Left kidney (tissue), 2 donors: ENCODE measurements around the gene CNGA1. TPM values are rescaled to one million over a fixed set of nuclear protein-coding genes. Genes with fewer than 3 reads are reported as not detected.
"Not testable (repeated sequence)": the region's sequence is repeated elsewhere in the genome, so short reads cannot be mapped to it uniquely, and the experiment has no call there.

Source experiments
- DNase-seq: peaks from one replicate; pipeline ENCODE4 v3.0.0-alpha.2; 2013
- polyA plus RNA-seq: library from polyadenylated mRNA; unstranded; fragments of 120-200 nt; gene quantifications from one replicate; pipeline ENCODE4 v1.2.1, GENCODE V29; 2013; ENCODE audit not compliant: insufficient read length

Gene CNGA1
- polyA plus RNA-seq, 1 donor = 4.7 TPM

- DNase-seq = no peak
Observed at GRCh38 chr4:48031802-48032525, 15.5 kb upstream of the CNGA1 start.

GRCh38 chr4:48030470-48030869 is 14.0 kb upstream of the CNGA1 start:
- DNase-seq = no peak

- DNase-seq = no peak
Observed at GRCh38 chr4:48028696-48029095, 12.2 kb upstream of the CNGA1 start.

- no peak for DNase-seq
Observed at GRCh38 chr4:48027653-48028052, 11.2 kb upstream of the CNGA1 start.

GRCh38 chr4:48025005-48025404 is 8.5 kb upstream of the CNGA1 start:
- no peak for DNase-seq

GRCh38 chr4:48024522-48024921 is 8.0 kb upstream of the CNGA1 start:
- DNase-seq = no peak

- DNase-seq = no peak
Observed at GRCh38 chr4:48022192-48022799, 5.8 kb upstream of the CNGA1 start.

GRCh38 chr4:48021100-48021499 is 4.6 kb upstream of the CNGA1 start:
- DNase-seq = no peak

- DNase-seq = no peak
Observed at GRCh38 chr4:48018112-48018511, 1.6 kb upstream of the CNGA1 start.

- peak; percentile 41 for DNase-seq
Observed at GRCh38 chr4:48017108-48017571, 659 bp upstream of the CNGA1 start.

- no peak for DNase-seq
Observed at GRCh38 chr4:48015678-48016077, 803 bp downstream of the CNGA1 start.

GRCh38 chr4:48015216-48015615 is 1.3 kb downstream of the CNGA1 start:
- no peak for DNase-seq

- DNase-seq = no peak
Observed at GRCh38 chr4:48012824-48013223, 3.7 kb downstream of the CNGA1 start.

- DNase-seq = no peak
Observed at GRCh38 chr4:48011722-48012121, 4.8 kb downstream of the CNGA1 start.

GRCh38 chr4:48010906-48011305 is 5.6 kb downstream of the CNGA1 start:
- DNase-seq = not testable (repeated sequence)

- DNase-seq = no peak
Observed at GRCh38 chr4:48008021-48008596, 8.4 kb downstream of the CNGA1 start.

GRCh38 chr4:48005781-48006180 is 10.7 kb downstream of the CNGA1 start:
- no peak for DNase-seq

- DNase-seq = not testable (repeated sequence)
Observed at GRCh38 chr4:48003568-48003967, 12.9 kb downstream of the CNGA1 start.

- DNase-seq = no peak
Observed at GRCh38 chr4:48002267-48002666, 14.2 kb downstream of the CNGA1 start.

GRCh38 chr4:47996021-47996420 is 20.5 kb downstream of the CNGA1 start:
- no peak for DNase-seq

- not testable (repeated sequence) for DNase-seq
Observed at GRCh38 chr4:47992475-47992874, 24.0 kb downstream of the CNGA1 start.

GRCh38 chr4:47990145-47990544 is 26.3 kb downstream of the CNGA1 start:
- no peak for DNase-seq

- no peak for DNase-seq
Observed at GRCh38 chr4:47974566-47974965, 41.9 kb downstream of the CNGA1 start.

- DNase-seq = no peak
Observed at GRCh38 chr4:47972721-47973120, 43.8 kb downstream of the CNGA1 start.
